H9 (cell line): ENCODE data around the gene RBFOX2. TPM values are rescaled to one million over a fixed set of nuclear protein-coding genes. Genes with fewer than 3 reads are reported as not detected.

Experiments used
- DNase-seq: peaks from one replicate; pipeline ENCODE4 v3.0.0-alpha.2; 2017
- H2AFZ ChIP-seq: one replicate; pipeline ENCODE4 v1.6.1; 2013; ENCODE audit warnings: mild to moderate bottlenecking, low read length, control low read depth, moderate library complexity
- H2AK5ac ChIP-seq: 2 replicates; pipeline ENCODE4 v1.6.1; 2013; ENCODE audit warnings: low read length, control low read depth, mixed read lengths; ENCODE audit not compliant: insufficient read length
- H2BK120ac ChIP-seq: one replicate; pipeline ENCODE4 v1.6.1; 2013; ENCODE audit warnings: low read depth, mild to moderate bottlenecking, low read length, control low read depth, inconsistent platforms; ENCODE audit not compliant: poor library complexity, severe bottlenecking
- H2BK12ac ChIP-seq: 2 replicates; pipeline ENCODE4 v1.6.1; 2013; ENCODE audit warnings: low read length, control low read depth, mixed read lengths, low read depth; ENCODE audit not compliant: insufficient read length
- H2BK15ac ChIP-seq: 2 replicates; pipeline ENCODE4 v1.6.1; 2013; ENCODE audit warnings: low read depth, low read length, control low read depth
- H2BK20ac ChIP-seq: one replicate; pipeline ENCODE4 v1.6.1; 2013; ENCODE audit warnings: low read depth, mild to moderate bottlenecking, low read length, control low read depth, inconsistent platforms; ENCODE audit not compliant: poor library complexity, severe bottlenecking
- H2BK5ac ChIP-seq: 2 replicates; pipeline ENCODE4 v1.6.1; 2013; ENCODE audit warnings: low read length, control low read depth, mixed read lengths; ENCODE audit not compliant: insufficient read length
- H3K14ac ChIP-seq: 2 replicates; pipeline ENCODE4 v1.6.1; 2013; ENCODE audit warnings: low read length, control low read depth; ENCODE audit not compliant: insufficient read depth
- H3K18ac ChIP-seq: 2 replicates; pipeline ENCODE4 v1.6.1; 2013; ENCODE audit warnings: low read depth, mild to moderate bottlenecking, mixed read lengths, low read length, control low read depth; ENCODE audit not compliant: insufficient read length
- H3K23ac ChIP-seq: 2 replicates; pipeline ENCODE4 v1.6.1; 2013; ENCODE audit warnings: low read length, control low read depth, mixed read lengths, low read depth; ENCODE audit not compliant: insufficient read length
- H3K23me2 ChIP-seq: 2 replicates; pipeline ENCODE4 v1.6.1; 2013; ENCODE audit warnings: low read depth, mild to moderate bottlenecking, mixed read lengths, low read length, control low read depth; ENCODE audit not compliant: insufficient read length, poor library complexity, severe bottlenecking
- H3K27ac ChIP-seq: 2 replicates; pipeline ENCODE4 v1.5.1; 2013; ENCODE audit warnings: low read length, control low read depth, mixed read lengths, low read depth; ENCODE audit not compliant: insufficient read length
- H3K27me3 ChIP-seq: 2 replicates; pipeline ENCODE4 v1.6.1; 2013; ENCODE audit warnings: low read length, control low read depth, inconsistent platforms; ENCODE audit not compliant: insufficient read depth
- H3K4ac ChIP-seq: 2 replicates; pipeline ENCODE4 v1.6.1; 2013; ENCODE audit warnings: low read depth, mild to moderate bottlenecking, control low read depth, inconsistent platforms, low read length, moderate library complexity
- H3K4me1 ChIP-seq: 2 replicates; pipeline ENCODE4 v1.6.1; 2013; ENCODE audit warnings: low read length, control low read depth, inconsistent platforms; ENCODE audit not compliant: insufficient read depth
- H3K4me2 ChIP-seq: 2 replicates; pipeline ENCODE4 v1.6.1; 2013; ENCODE audit warnings: low read length, control low read depth, mixed read lengths; ENCODE audit not compliant: insufficient read length, insufficient read depth
- H3K56ac ChIP-seq: 2 replicates; pipeline ENCODE4 v1.6.1; 2013; ENCODE audit warnings: low read depth, mild to moderate bottlenecking, mixed read lengths, low read length, control low read depth; ENCODE audit not compliant: insufficient read length
- H3K79me1 ChIP-seq: 2 replicates; pipeline ENCODE4 v1.6.1; 2013; ENCODE audit warnings: low read depth, mild to moderate bottlenecking, moderate library complexity, low read length, control low read depth, inconsistent platforms; ENCODE audit not compliant: insufficient read depth, poor library complexity, severe bottlenecking
- H3K79me2 ChIP-seq: 2 replicates; pipeline ENCODE4 v1.6.1; 2013; ENCODE audit warnings: low read length, control low read depth, inconsistent platforms; ENCODE audit not compliant: insufficient read depth
- H3K9ac ChIP-seq: 2 replicates; pipeline ENCODE4 v1.6.1; 2013; ENCODE audit warnings: low read length, control low read depth, mixed read lengths; ENCODE audit not compliant: insufficient read length; ENCODE audit errors: extremely low read depth
- H3K9me3 ChIP-seq: one replicate; pipeline ENCODE4 v1.6.1; 2013; ENCODE audit warnings: low read depth, low read length, inconsistent platforms; ENCODE audit not compliant: control insufficient read depth
- H3T11ph ChIP-seq: one replicate; pipeline ENCODE4 v1.6.1; 2013; ENCODE audit warnings: mild to moderate bottlenecking, low read length, control low read depth, inconsistent platforms
- H4K20me1 ChIP-seq: one replicate; pipeline ENCODE4 v1.6.1; 2013; ENCODE audit not compliant: control insufficient read depth, insufficient read length, insufficient read depth
- H4K5ac ChIP-seq: 2 replicates; pipeline ENCODE4 v1.6.1; 2013; ENCODE audit warnings: low read depth, mild to moderate bottlenecking, mixed read lengths, low read length, control low read depth; ENCODE audit not compliant: insufficient read length
- H4K8ac ChIP-seq: replicated peaks from 2 replicates; pipeline ENCODE4 v1.6.1; 2013; ENCODE audit warnings: low read length, control low read depth, mixed read lengths, low read depth; ENCODE audit not compliant: insufficient read length
- H4K91ac ChIP-seq: 2 replicates; pipeline ENCODE4 v1.6.1; 2013; ENCODE audit warnings: low read depth, mild to moderate bottlenecking, moderate library complexity, mixed read lengths, low read length, control low read depth; ENCODE audit not compliant: insufficient read length
- H3K27ac Mint-ChIP-seq, 3 experiments: 2 replicates in 2 of 3; 3 replicates in 1 of 3; pipeline ENCODE4 v1.8.0; 2020 to 2021; ENCODE audit warnings: mixed read lengths in 3 of 3, mild to moderate bottlenecking in 1 of 3, moderate library complexity in 1 of 3
- H3K27me3 Mint-ChIP-seq: 2 replicates; pipeline ENCODE4 v1.8.0; 2021; ENCODE audit warnings: low read depth, mild to moderate bottlenecking, moderate library complexity, mixed read lengths
- H3K36me3 Mint-ChIP-seq, 3 experiments: 2 replicates in 2 of 3; 3 replicates in 1 of 3; pipeline ENCODE4 v1.8.0; 2020 to 2021; ENCODE audit warnings: low read depth in 3 of 3, mixed read lengths in 3 of 3; ENCODE audit not compliant: insufficient read depth in 1 of 3
- H3K4me1 Mint-ChIP-seq, 2 experiments: 2 replicates each; pipeline ENCODE4 v1.8.0; 2020; ENCODE audit warnings: mixed read lengths in 2 of 2
- H3K4me3 Mint-ChIP-seq, 2 experiments: 2 replicates in 1 of 2; 3 replicates in 1 of 2; pipeline ENCODE4 v1.8.0; 2020 to 2021; ENCODE audit warnings: mild to moderate bottlenecking in 2 of 2, mixed read lengths in 2 of 2, moderate library complexity in 1 of 2
- H3K9me3 Mint-ChIP-seq, 2 experiments: 2 replicates in 1 of 2; 3 replicates in 1 of 2; pipeline ENCODE4 v1.8.0; 2020; ENCODE audit warnings: mild to moderate bottlenecking in 2 of 2, mixed read lengths in 2 of 2, moderate library complexity in 1 of 2
- WGBS: extraction: QIAGEN DNeasy Blood & Tissue Kit; methylation state at CpG from one replicate; pipeline ENCODE4 v1.1.7; 2013; ENCODE audit warnings: missing lambda C conversion rate, low lambda C conversion rate, mixed read lengths; ENCODE audit not compliant: insufficient read length; ENCODE audit errors: extremely low coverage; 5-methylcytosine and 5-hydroxymethylcytosine counted together
- total RNA-seq: library from RNA; stranded (reverse); gene quantifications from 2 replicates; pipeline ENCODE4 v1.2.1, GENCODE V29; 2021
- TF ChIP-seq, protein P1 (sequence below): fragments of 200-600 bp; sonication (generic); conservative IDR thresholded peaks from 3 replicates; pipeline ENCODE4 v1.8.0; 2021; ENCODE audit warnings: antibody characterized with exemption, mild to moderate bottlenecking

RBFOX2 gene
- total RNA-seq, 1 experiment from 2014 or later, result 84.7 TPM

DNA sequence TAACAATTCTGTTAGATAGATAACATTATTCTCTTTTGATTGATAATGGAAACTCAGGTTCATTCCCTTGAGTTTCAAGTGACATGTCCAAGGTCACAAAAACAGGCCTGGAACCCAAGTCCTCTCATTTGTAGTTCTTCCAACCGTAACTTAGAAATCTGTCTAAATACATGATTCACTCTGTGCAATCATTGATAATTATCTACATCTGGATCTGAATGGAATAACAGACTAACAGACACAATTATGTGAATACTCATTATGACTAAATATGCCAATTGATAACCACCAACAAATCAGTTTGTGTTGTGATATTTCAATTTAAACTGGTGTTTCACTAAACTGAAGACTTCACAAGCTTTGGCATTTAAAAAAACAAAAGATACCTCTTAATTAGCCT, 71.0 kb downstream of the RBFOX2 start:
- Histone ChIP-seq H4K91ac (no peak overlapping the region), H2BK120ac (no peak overlapping the region), H3K27me3 (no peaks in the 10 kb centered on the region), H3K79me2 (peaks cover 15% of the 10 kb centered on the region; the same call in 1 of the 2 replicates), H3K79me1 (no peaks in the 10 kb centered on the region), H3K14ac (no peak overlapping the region), H2BK15ac (no peak overlapping the region), H2AFZ (no peak overlapping the region), H3T11ph (no peak overlapping the region), H3K23ac (no peak overlapping the region), H2AK5ac (no peak overlapping the region), H3K23me2 (no peaks in the 10 kb centered on the region), H2BK12ac (no peak overlapping the region), H4K20me1 (peaks cover 3% of the 10 kb centered on the region), H3K4me1 (peaks cover 11% of the 10 kb centered on the region; the same call in 1 of the 2 replicates), H3K9ac (no peak overlapping the region), H3K4me2 (no peak overlapping the region), H3K18ac (no peak overlapping the region), H2BK5ac (no peak overlapping the region), H2BK20ac (no peak overlapping the region), H3K27ac (no peak overlapping the region), H3K9me3 (no peaks in the 10 kb centered on the region), H4K8ac (no peak overlapping the region), H3K56ac (no peak overlapping the region), H3K4ac (no peak overlapping the region), H4K5ac (no peak overlapping the region)
- H3K27ac Mint-ChIP-seq, result no peak overlapping the region
- peaks cover 32 to 34% of the 10 kb centered on the region in 2 experiments for H3K4me1 Mint-ChIP-seq
- no peak overlapping the region for H3K4me3 Mint-ChIP-seq
- DNase-seq, result no peak
- no CpG with 5 or more reads among the region's 1 CpG for WGBS
- H3K27me3 Mint-ChIP-seq, result no peaks in the 10 kb centered on the region
- H3K9me3 Mint-ChIP-seq, result no peaks in the 10 kb centered on the region
- TF ChIP-seq, protein P1, sequence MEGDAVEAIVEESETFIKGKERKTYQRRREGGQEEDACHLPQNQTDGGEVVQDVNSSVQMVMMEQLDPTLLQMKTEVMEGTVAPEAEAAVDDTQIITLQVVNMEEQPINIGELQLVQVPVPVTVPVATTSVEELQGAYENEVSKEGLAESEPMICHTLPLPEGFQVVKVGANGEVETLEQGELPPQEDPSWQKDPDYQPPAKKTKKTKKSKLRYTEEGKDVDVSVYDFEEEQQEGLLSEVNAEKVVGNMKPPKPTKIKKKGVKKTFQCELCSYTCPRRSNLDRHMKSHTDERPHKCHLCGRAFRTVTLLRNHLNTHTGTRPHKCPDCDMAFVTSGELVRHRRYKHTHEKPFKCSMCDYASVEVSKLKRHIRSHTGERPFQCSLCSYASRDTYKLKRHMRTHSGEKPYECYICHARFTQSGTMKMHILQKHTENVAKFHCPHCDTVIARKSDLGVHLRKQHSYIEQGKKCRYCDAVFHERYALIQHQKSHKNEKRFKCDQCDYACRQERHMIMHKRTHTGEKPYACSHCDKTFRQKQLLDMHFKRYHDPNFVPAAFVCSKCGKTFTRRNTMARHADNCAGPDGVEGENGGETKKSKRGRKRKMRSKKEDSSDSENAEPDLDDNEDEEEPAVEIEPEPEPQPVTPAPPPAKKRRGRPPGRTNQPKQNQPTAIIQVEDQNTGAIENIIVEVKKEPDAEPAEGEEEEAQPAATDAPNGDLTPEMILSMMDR, result no peak
- no peaks in the 10 kb centered on the region for H3K36me3 Mint-ChIP-seq
